Panc1 (cell line): ENCODE measurements around the gene POLQ.

ENCODE experiments used
- POLR2AphosphoS5 ChIP-seq: IDR thresholded peaks from 2 replicates; pipeline ENCODE4 v1.6.1; 2012; ENCODE audit warnings: mild to moderate bottlenecking, low read depth, low read length, moderate library complexity
- TCF7L2 ChIP-seq: IDR thresholded peaks from 2 replicates; pipeline ENCODE4 v1.6.1; 2011; ENCODE audit warnings: mild to moderate bottlenecking, low read depth, low read length, inconsistent platforms
- TF ChIP-seq, protein P1 (sequence below): fragments of 450-650 bp; IDR thresholded peaks from 2 replicates; pipeline ENCODE4 v1.5.1; 2017; ENCODE audit warnings: mild to moderate bottlenecking
- TF ChIP-seq, protein P2 (sequence below), 2 experiments: IDR thresholded peaks; 2 replicates each; pipeline ENCODE4 v1.6.1; 2011 to 2012; ENCODE audit warnings: low read depth in 2 of 2, control low read depth in 1 of 2, low read length in 1 of 2, mild to moderate bottlenecking in 1 of 2, moderate library complexity in 1 of 2; ENCODE audit not compliant: insufficient read depth in 1 of 2

DNA sequence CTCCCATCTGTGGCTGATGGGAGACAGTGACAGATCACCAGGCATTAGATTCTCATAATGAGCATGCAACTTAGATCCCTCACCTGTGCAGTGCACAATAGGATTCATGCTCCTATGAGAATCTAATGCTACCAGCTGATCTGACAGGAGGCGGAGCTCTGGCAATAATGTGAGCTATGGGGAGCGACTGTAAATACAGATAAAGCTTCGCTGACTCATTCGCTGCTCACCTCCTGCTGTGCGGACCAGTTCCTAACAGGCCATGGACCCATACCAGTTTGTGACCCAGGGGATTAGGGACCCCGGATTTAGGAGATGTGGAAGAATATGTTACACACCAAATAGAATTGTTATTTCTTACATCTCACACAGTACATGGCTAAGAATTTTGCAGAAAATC lies 28.7 kb upstream of the POLQ start:
- TF ChIP-seq, protein P1, sequence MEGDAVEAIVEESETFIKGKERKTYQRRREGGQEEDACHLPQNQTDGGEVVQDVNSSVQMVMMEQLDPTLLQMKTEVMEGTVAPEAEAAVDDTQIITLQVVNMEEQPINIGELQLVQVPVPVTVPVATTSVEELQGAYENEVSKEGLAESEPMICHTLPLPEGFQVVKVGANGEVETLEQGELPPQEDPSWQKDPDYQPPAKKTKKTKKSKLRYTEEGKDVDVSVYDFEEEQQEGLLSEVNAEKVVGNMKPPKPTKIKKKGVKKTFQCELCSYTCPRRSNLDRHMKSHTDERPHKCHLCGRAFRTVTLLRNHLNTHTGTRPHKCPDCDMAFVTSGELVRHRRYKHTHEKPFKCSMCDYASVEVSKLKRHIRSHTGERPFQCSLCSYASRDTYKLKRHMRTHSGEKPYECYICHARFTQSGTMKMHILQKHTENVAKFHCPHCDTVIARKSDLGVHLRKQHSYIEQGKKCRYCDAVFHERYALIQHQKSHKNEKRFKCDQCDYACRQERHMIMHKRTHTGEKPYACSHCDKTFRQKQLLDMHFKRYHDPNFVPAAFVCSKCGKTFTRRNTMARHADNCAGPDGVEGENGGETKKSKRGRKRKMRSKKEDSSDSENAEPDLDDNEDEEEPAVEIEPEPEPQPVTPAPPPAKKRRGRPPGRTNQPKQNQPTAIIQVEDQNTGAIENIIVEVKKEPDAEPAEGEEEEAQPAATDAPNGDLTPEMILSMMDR = no peak
- TF ChIP-seq POLR2AphosphoS5 (no peak), TCF7L2 (no peak)
- TF ChIP-seq, protein P2, sequence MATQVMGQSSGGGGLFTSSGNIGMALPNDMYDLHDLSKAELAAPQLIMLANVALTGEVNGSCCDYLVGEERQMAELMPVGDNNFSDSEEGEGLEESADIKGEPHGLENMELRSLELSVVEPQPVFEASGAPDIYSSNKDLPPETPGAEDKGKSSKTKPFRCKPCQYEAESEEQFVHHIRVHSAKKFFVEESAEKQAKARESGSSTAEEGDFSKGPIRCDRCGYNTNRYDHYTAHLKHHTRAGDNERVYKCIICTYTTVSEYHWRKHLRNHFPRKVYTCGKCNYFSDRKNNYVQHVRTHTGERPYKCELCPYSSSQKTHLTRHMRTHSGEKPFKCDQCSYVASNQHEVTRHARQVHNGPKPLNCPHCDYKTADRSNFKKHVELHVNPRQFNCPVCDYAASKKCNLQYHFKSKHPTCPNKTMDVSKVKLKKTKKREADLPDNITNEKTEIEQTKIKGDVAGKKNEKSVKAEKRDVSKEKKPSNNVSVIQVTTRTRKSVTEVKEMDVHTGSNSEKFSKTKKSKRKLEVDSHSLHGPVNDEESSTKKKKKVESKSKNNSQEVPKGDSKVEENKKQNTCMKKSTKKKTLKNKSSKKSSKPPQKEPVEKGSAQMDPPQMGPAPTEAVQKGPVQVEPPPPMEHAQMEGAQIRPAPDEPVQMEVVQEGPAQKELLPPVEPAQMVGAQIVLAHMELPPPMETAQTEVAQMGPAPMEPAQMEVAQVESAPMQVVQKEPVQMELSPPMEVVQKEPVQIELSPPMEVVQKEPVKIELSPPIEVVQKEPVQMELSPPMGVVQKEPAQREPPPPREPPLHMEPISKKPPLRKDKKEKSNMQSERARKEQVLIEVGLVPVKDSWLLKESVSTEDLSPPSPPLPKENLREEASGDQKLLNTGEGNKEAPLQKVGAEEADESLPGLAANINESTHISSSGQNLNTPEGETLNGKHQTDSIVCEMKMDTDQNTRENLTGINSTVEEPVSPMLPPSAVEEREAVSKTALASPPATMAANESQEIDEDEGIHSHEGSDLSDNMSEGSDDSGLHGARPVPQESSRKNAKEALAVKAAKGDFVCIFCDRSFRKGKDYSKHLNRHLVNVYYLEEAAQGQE (IDR thresholded peaks at IDR 0.05; ENCODE audit: insufficient read depth in 1 of 2, low read depth in 2 of 2, low read length in 1 of 2) = no peak
